ENCODE measurements around the gene NRXN3. TPM values are rescaled to one million over a fixed set of nuclear protein-coding genes. Genes with fewer than 3 reads are reported as not detected.

The NRXN3 gene
- total and polyA plus RNA-seq, 2 experiments from 2014 or later, result 0.69 to 1.5 TPM

GRCh38 chr14:78142998-78143397 lies 27.2 kb upstream of the NRXN3 start:
- no peaks in the 10 kb centered on the region for H3K36me3 ChIP-seq
- H3K9me3 ChIP-seq (ENCODE audit: low read depth), result no peaks in the 10 kb centered on the region
- no peak overlapping the region for H3K4me3 ChIP-seq
- H3K27ac ChIP-seq, result no peak overlapping the region
- no peak for TF ChIP-seq CTCF (IDR thresholded peaks at IDR 0.05; ENCODE audit: low read depth, low read length)
- no peak for DNase-seq (ENCODE audit: low read depth in 1 of 2, low spot score in 1 of 2)
- peaks cover 37% of the 10 kb centered on the region for H3K27me3 ChIP-seq
- H3K4me1 ChIP-seq (ENCODE audit: low read depth), result no peaks in the 10 kb centered on the region

GRCh38 chr14:78143489-78144145 lies 26.6 kb upstream of the NRXN3 start:
- H3K4me1 ChIP-seq (ENCODE audit: low read depth), result no peaks in the 10 kb centered on the region
- peaks cover 43% of the 10 kb centered on the region for H3K27me3 ChIP-seq
- H3K36me3 ChIP-seq, result no peaks in the 10 kb centered on the region
- DNase-seq (ENCODE audit: low read depth in 1 of 2, low spot score in 1 of 2), result no peak
- no peak overlapping the region for H3K4me3 ChIP-seq
- no peaks in the 10 kb centered on the region for H3K9me3 ChIP-seq (ENCODE audit: low read depth)
- no peak overlapping the region for H3K27ac ChIP-seq
- no peak for TF ChIP-seq CTCF (IDR thresholded peaks at IDR 0.05; ENCODE audit: low read depth, low read length)

- TF ChIP-seq CTCF (IDR thresholded peaks at IDR 0.05; ENCODE audit: low read depth, low read length), result no peak
- Histone ChIP-seq H3K9me3 (ENCODE audit: low read depth) (no peaks in the 10 kb centered on the region), H3K27ac (no peak overlapping the region), H3K4me3 (no peak overlapping the region), H3K4me1 (ENCODE audit: low read depth) (peaks cover 15% of the 10 kb centered on the region), H3K27me3 (peaks cover 48% of the 10 kb centered on the region), H3K36me3 (no peaks in the 10 kb centered on the region)
- DNase-seq (ENCODE audit: low read depth in 1 of 2, low spot score in 1 of 2), result no peak
Observed at GRCh38 chr14:78152201-78153063, 17.7 kb upstream of the NRXN3 start.

- no peak for TF ChIP-seq CTCF (IDR thresholded peaks at IDR 0.05; ENCODE audit: low read depth, low read length)
- Histone ChIP-seq H3K4me1 (ENCODE audit: low read depth) (peaks cover 15% of the 10 kb centered on the region), H3K27ac (no peak overlapping the region), H3K9me3 (ENCODE audit: low read depth) (no peaks in the 10 kb centered on the region), H3K36me3 (no peaks in the 10 kb centered on the region), H3K4me3 (no peak overlapping the region), H3K27me3 (peaks cover 47% of the 10 kb centered on the region)
- peak in 1 of 2 donors; percentile 27 for DNase-seq (ENCODE audit: low read depth in 1 of 2, low spot score in 1 of 2)
Observed at GRCh38 chr14:78153064-78153341, 17.2 kb upstream of the NRXN3 start.

GRCh38 chr14:78154827-78155226 lies 15.3 kb upstream of the NRXN3 start:
- Histone ChIP-seq H3K4me1 (ENCODE audit: low read depth) (peaks cover 15% of the 10 kb centered on the region), H3K27me3 (peaks cover 35% of the 10 kb centered on the region), H3K4me3 (no peak overlapping the region), H3K27ac (no peak overlapping the region), H3K9me3 (ENCODE audit: low read depth) (no peaks in the 10 kb centered on the region), H3K36me3 (no peaks in the 10 kb centered on the region)
- DNase-seq (ENCODE audit: low read depth in 1 of 2, low spot score in 1 of 2), result no peak
- no peak for TF ChIP-seq CTCF (IDR thresholded peaks at IDR 0.05; ENCODE audit: low read depth, low read length)

Measured in cardiac muscle cell (in vitro differentiated cells and primary cell).